ENCODE data around the gene DAAM2. TPM values are rescaled to one million over a fixed set of nuclear protein-coding genes. Genes with fewer than 3 reads are reported as not detected.

The DAAM2 gene
- total and polyA plus RNA-seq, 2 donors (not counting 3 experiments of a cell fraction or from before 2014, with no cell fraction given) = 0.42 to 0.44 TPM

- ChIA-PET CTCF (no interaction called here), POLR2A (no interaction called here)
- no peaks in the 10 kb centered on the region for H3K9me3 ChIP-seq (replicated peaks; ENCODE audit: control insufficient read depth, insufficient read depth, low read length)
- H4K20me1 ChIP-seq (replicated peaks; ENCODE audit: control insufficient read depth, extremely low read depth, insufficient read depth, low read length) = no peaks in the 10 kb centered on the region
- TF ChIP-seq POLR2AphosphoS5 (IDR thresholded peaks at IDR 0.05; ENCODE audit: insufficient read depth, low read depth, low read length) (no peak), MYC (IDR thresholded peaks at IDR 0.05; ENCODE audit: low read depth, low read length) (no peak), FOS (IDR thresholded peaks at IDR 0.05; ENCODE audit: borderline replicate concordance, insufficient read depth, low read length) (no peak), CTCF (IDR thresholded peaks at IDR 0.05; ENCODE audit: extremely low read depth in 1 of 2, insufficient read depth in 1 of 2, low read depth in 1 of 2, low read length in 2 of 2) (no peak), POLR2A (IDR thresholded peaks at IDR 0.05; ENCODE audit: low read depth, low read length) (no peak), JUN (IDR thresholded peaks at IDR 0.05; ENCODE audit: borderline replicate concordance, insufficient read depth, insufficient read length, low read depth) (no peak), GATA2 (IDR thresholded peaks at IDR 0.05; ENCODE audit: insufficient read depth, insufficient read length, low read depth, low read length) (no peak)
- H3K4me1 ChIP-seq (ENCODE audit: control insufficient read depth, extremely low read depth, insufficient read depth, low read length) = no peaks in the 10 kb centered on the region
- no peak overlapping the region for H3K9ac ChIP-seq (replicated peaks; ENCODE audit: extremely low read depth, insufficient read depth, low read length)
- no peaks in the 10 kb centered on the region for H3K79me2 ChIP-seq (ENCODE audit: control insufficient read depth, insufficient read depth, low read length)
- H3K4me2 ChIP-seq (ENCODE audit: insufficient read depth, low read length) = no peak overlapping the region
- H3K27ac ChIP-seq (ENCODE audit: insufficient read depth, low read depth, low read length) = no peak overlapping the region
- BruUV-seq (replicated peaks) = no TSS peak
- intact Hi-C loops (cut with micrococcal nuclease) = no loop called here
- FAIRE-seq (no peak), DNase-seq (ENCODE audit: low read depth, low spot score) (no peak)
- dilution Hi-C loops (cut with MboI; ENCODE audit: extremely low pct_ligation_motif_present, low sequenced_read_pairs) = no loop called here
- no peak overlapping the region for H3K4me3 ChIP-seq (replicated peaks in 1 of 3; ENCODE audit: insufficient read depth in 1 of 3, low read depth in 1 of 3, low read length in 3 of 3)
- H3K27me3 ChIP-seq (ENCODE audit: control insufficient read depth in 2 of 2, insufficient read depth in 2 of 2, low read length in 2 of 2) = no peaks in the 10 kb centered on the region
- no peaks in the 10 kb centered on the region for H3K9me1 ChIP-seq (replicated peaks; ENCODE audit: control insufficient read depth, extremely low read depth, insufficient read depth, low read length)
- no peaks in the 10 kb centered on the region for H3K36me3 ChIP-seq (ENCODE audit: control insufficient read depth in 2 of 2, extremely low read depth in 1 of 2, insufficient read depth in 2 of 2, low read length in 2 of 2)
- H2AFZ ChIP-seq (ENCODE audit: low read depth, low read length) = no peak overlapping the region
Measured at GRCh38 chr6:39841291-39841690, 49.1 kb downstream of the DAAM2 start.

GRCh38 chr6:39841923-39842322, 49.7 kb downstream of the DAAM2 start:
- FAIRE-seq (no peak), DNase-seq (ENCODE audit: low read depth, low spot score) (no peak)
- Histone ChIP-seq H3K27me3 (ENCODE audit: control insufficient read depth in 2 of 2, insufficient read depth in 2 of 2, low read length in 2 of 2) (no peaks in the 10 kb centered on the region), H3K27ac (ENCODE audit: insufficient read depth, low read depth, low read length) (no peak overlapping the region), H3K36me3 (ENCODE audit: control insufficient read depth in 2 of 2, extremely low read depth in 1 of 2, insufficient read depth in 2 of 2, low read length in 2 of 2) (no peaks in the 10 kb centered on the region), H3K9me1 (replicated peaks; ENCODE audit: control insufficient read depth, extremely low read depth, insufficient read depth, low read length) (no peaks in the 10 kb centered on the region), H3K9me3 (replicated peaks; ENCODE audit: control insufficient read depth, insufficient read depth, low read length) (no peaks in the 10 kb centered on the region), H3K9ac (replicated peaks; ENCODE audit: extremely low read depth, insufficient read depth, low read length) (no peak overlapping the region), H3K4me1 (ENCODE audit: control insufficient read depth, extremely low read depth, insufficient read depth, low read length) (no peaks in the 10 kb centered on the region), H2AFZ (ENCODE audit: low read depth, low read length) (no peak overlapping the region), H3K79me2 (ENCODE audit: control insufficient read depth, insufficient read depth, low read length) (no peaks in the 10 kb centered on the region), H3K4me3 (replicated peaks in 1 of 3; ENCODE audit: insufficient read depth in 1 of 3, low read depth in 1 of 3, low read length in 3 of 3) (no peak overlapping the region), H4K20me1 (replicated peaks; ENCODE audit: control insufficient read depth, extremely low read depth, insufficient read depth, low read length) (no peaks in the 10 kb centered on the region), H3K4me2 (ENCODE audit: insufficient read depth, low read length) (no peak overlapping the region)
- intact Hi-C loops (cut with micrococcal nuclease) (no loop called here), dilution Hi-C loops (cut with MboI; ENCODE audit: extremely low pct_ligation_motif_present, low sequenced_read_pairs) (no loop called here)
- no TSS peak for BruUV-seq (replicated peaks)
- no peak for TF ChIP-seq MAX (IDR thresholded peaks at IDR 0.05; ENCODE audit: insufficient read depth, insufficient read length)
- TF ChIP-seq FOS (IDR thresholded peaks at IDR 0.05; ENCODE audit: borderline replicate concordance, insufficient read depth, low read length) = no peak
- no peak for TF ChIP-seq GATA2 (IDR thresholded peaks at IDR 0.05; ENCODE audit: insufficient read depth, insufficient read length, low read depth, low read length)
- TF ChIP-seq EZH2 (IDR thresholded peaks at IDR 0.05; ENCODE audit: borderline replicate concordance, low read depth, low read length, severe bottlenecking) = no peak
- no peak for TF ChIP-seq CTCF (IDR thresholded peaks at IDR 0.05; ENCODE audit: extremely low read depth in 1 of 2, insufficient read depth in 1 of 2, low read depth in 1 of 2, low read length in 2 of 2)
- no peak for TF ChIP-seq JUN (IDR thresholded peaks at IDR 0.05; ENCODE audit: borderline replicate concordance, insufficient read depth, insufficient read length, low read depth)
- TF ChIP-seq POLR2A (IDR thresholded peaks at IDR 0.05; ENCODE audit: low read depth, low read length) = no peak
- no peak for TF ChIP-seq MYC (IDR thresholded peaks at IDR 0.05; ENCODE audit: low read depth, low read length)
- ChIA-PET POLR2A (no interaction called here), CTCF (no interaction called here)
